OCI-LY1 (cell line): ENCODE data around the gene PRR5L.

Source experiments
- H2AFZ ChIP-seq: fragments of 200-600 bp; sonication (generic), shearing (Covaris generic); 2 replicates; pipeline ENCODE4 v1.6.0; 2014; ENCODE audit warnings: antibody characterized with exemption, mild to moderate bottlenecking, low read length
- H3F3A ChIP-seq: fragments of 200-600 bp; sonication (generic), shearing (Covaris generic); 2 replicates; pipeline ENCODE4 v1.6.0; 2014; ENCODE audit warnings: mild to moderate bottlenecking, antibody characterized with exemption, low read length, moderate library complexity; ENCODE audit not compliant: insufficient read depth
- H3K27ac ChIP-seq: fragments of 200-600 bp; sonication (generic); 2 replicates; pipeline ENCODE4 v1.5.1; 2014; ENCODE audit warnings: low read length, mixed run types, mild to moderate bottlenecking, low read depth; ENCODE audit not compliant: poor library complexity, severe bottlenecking
- H3K27me3 ChIP-seq: fragments of 200-600 bp; sonication (generic); 2 replicates; pipeline ENCODE4 v1.6.0; 2014; ENCODE audit warnings: antibody characterized with exemption, mild to moderate bottlenecking, low read length, moderate library complexity; ENCODE audit not compliant: insufficient read depth
- H3K36me3 ChIP-seq: fragments of 200-600 bp; sonication (generic); 2 replicates; pipeline ENCODE4 v1.6.1; 2014; ENCODE audit warnings: mild to moderate bottlenecking, antibody characterized with exemption, low read length, moderate library complexity, mixed read lengths; ENCODE audit not compliant: insufficient read depth
- H3K4me1 ChIP-seq: fragments of 200-600 bp; sonication (generic); 2 replicates; pipeline ENCODE4 v1.5.1; 2014; ENCODE audit warnings: mild to moderate bottlenecking, low read length, moderate library complexity; ENCODE audit not compliant: insufficient read depth, severe bottlenecking
- H3K4me2 ChIP-seq: fragments of 200-600 bp; sonication (generic), shearing (Covaris generic); 2 replicates; pipeline ENCODE4 v1.6.1; 2014; ENCODE audit warnings: low read length
- H3K4me3 ChIP-seq: fragments of 200-600 bp; sonication (generic); 2 replicates; pipeline ENCODE4 v1.5.1; 2014; ENCODE audit warnings: low read length, low read depth, mild to moderate bottlenecking, mixed read lengths; ENCODE audit not compliant: poor library complexity, severe bottlenecking
- H3K79me2 ChIP-seq: fragments of 200-600 bp; shearing (Covaris generic); 2 replicates; pipeline ENCODE4 v1.6.1; 2016; ENCODE audit warnings: mixed run types, low read length, mixed read lengths; ENCODE audit not compliant: insufficient read depth
- H3K9ac ChIP-seq: fragments of 200-600 bp; sonication (generic), shearing (Covaris generic); 2 replicates; pipeline ENCODE4 v1.6.1; 2014; ENCODE audit warnings: mild to moderate bottlenecking, low read length, mixed read lengths
- H3K9me2 ChIP-seq: fragments of 200-600 bp; sonication (generic), shearing (Covaris generic); 2 replicates; pipeline ENCODE4 v1.6.1; 2014; ENCODE audit warnings: low read depth, mild to moderate bottlenecking, low read length, mixed read lengths
- H3K9me3 ChIP-seq: fragments of 200-600 bp; shearing (Covaris generic); 2 replicates; pipeline ENCODE4 v1.6.1; 2014; ENCODE audit warnings: low read length, mixed read lengths
- H4K20me1 ChIP-seq: fragments of 200-600 bp; sonication (generic), shearing (Covaris generic); 2 replicates; pipeline ENCODE4 v1.6.0; 2016; ENCODE audit warnings: mild to moderate bottlenecking, low read length; ENCODE audit not compliant: insufficient read depth
- CTCF ChIP-seq: fragments of 200-600 bp; sonication (generic), shearing (Covaris generic); IDR thresholded peaks from 2 replicates; pipeline ENCODE4 v1.5.1; 2017; ENCODE audit warnings: mild to moderate bottlenecking, antibody characterized with exemption, low read length, moderate library complexity, mixed read lengths
- EZH2 ChIP-seq: fragments of 200-600 bp; sonication (generic), shearing (Covaris generic); IDR thresholded peaks from 2 replicates; pipeline ENCODE4 v1.8.0; 2017; ENCODE audit warnings: borderline replicate concordance, mixed run types, mild to moderate bottlenecking, antibody characterized with exemption, low read length, moderate library complexity, mixed read lengths

PRR5L gene

GRCh38 chr11:36365907-36366306 lies 69.8 kb downstream of the PRR5L start:
- H3K4me1 ChIP-seq = no peaks in the 10 kb centered on the region
- H3F3A ChIP-seq = no peaks in the 10 kb centered on the region
- no peak overlapping the region for H3K4me2 ChIP-seq
- H3K27me3 ChIP-seq = no peaks in the 10 kb centered on the region
- H3K36me3 ChIP-seq = no peaks in the 10 kb centered on the region
- no peak overlapping the region for H2AFZ ChIP-seq
- H3K9ac ChIP-seq = no peak overlapping the region
- no peak overlapping the region for H3K4me3 ChIP-seq
- no peak overlapping the region for H3K27ac ChIP-seq
- no peaks in the 10 kb centered on the region for H3K9me3 ChIP-seq
- no peaks in the 10 kb centered on the region for H3K9me2 ChIP-seq
- no peaks in the 10 kb centered on the region for H4K20me1 ChIP-seq
- TF ChIP-seq CTCF (no peak), EZH2 (no peak)
- H3K79me2 ChIP-seq = no peaks in the 10 kb centered on the region

DNA sequence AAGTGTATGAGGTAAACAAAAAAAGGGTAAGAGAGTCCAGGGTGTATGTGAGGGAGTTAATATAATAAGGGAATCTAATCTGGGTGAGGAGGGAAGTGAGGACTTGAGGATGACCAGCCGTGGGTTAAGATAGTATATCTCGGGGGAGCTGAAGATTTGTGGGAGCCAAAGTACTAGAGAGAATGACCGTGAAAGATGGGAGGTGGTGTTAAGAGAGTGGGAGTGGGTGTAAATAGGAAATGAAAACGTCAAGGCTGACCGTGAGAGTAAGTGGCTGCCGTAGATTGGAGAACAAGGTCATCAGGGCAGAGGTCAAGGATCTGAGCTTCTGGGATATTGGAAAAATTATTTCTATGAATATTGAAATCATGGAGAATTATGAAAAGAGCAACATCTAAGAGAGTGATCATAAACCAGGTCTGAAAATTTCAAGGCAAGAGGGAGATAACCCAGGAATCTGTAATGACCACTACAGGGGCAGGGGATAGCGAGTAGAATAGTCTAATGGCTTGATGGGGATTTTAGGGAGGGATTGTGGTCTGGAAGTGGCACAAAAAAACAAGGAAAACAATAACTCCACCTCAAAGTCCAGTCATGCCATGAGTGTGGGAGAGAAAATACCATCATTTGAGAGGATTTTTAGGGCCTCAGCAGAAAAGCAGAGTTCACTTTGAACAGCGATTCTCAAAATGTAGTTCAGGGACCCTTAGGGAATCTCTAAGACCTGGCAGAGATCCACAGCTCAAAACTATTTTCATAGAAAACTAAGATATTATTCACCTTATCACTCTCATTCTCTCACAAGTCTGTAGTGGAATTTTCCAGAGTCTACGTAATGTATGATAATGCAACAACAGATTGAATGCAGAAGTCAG lies 72.0 kb downstream of the PRR5L start:
- Histone ChIP-seq H3K9ac (no peak overlapping the region), H2AFZ (no peak overlapping the region), H3K79me2 (no peaks in the 10 kb centered on the region), H3F3A (no peaks in the 10 kb centered on the region), H3K9me3 (no peaks in the 10 kb centered on the region), H3K36me3 (no peaks in the 10 kb centered on the region), H3K4me1 (no peaks in the 10 kb centered on the region), H3K4me2 (no peak overlapping the region), H4K20me1 (no peaks in the 10 kb centered on the region), H3K9me2 (no peaks in the 10 kb centered on the region), H3K27me3 (peaks cover 6% of the 10 kb centered on the region; the same call in 1 of the 2 replicates), H3K4me3 (no peak overlapping the region), H3K27ac (no peak overlapping the region)
- TF ChIP-seq EZH2 (no peak), CTCF (no peak)

DNA sequence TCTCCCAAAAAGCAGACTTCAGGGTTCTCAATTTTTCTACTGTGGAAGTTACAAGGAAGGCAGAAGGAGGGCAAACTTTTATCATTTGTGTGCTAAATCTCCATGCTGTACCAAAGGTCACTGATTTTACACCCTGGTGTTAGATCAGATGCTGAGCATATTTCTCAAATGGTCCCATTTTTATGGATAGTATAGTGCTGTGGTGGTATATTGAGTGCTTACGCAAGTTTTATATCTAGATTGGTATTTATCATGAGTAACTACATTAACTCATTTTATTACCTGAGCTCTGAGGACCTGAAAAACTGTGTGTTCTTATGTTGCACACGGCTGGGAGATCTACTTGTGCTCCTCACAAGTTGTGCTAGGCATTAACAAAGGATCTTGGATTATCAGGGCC lies 75.1 kb downstream of the PRR5L start:
- no peaks in the 10 kb centered on the region for H3K36me3 ChIP-seq
- no peaks in the 10 kb centered on the region for H3K9me2 ChIP-seq
- H4K20me1 ChIP-seq = no peaks in the 10 kb centered on the region
- H3K9ac ChIP-seq = no peak overlapping the region
- TF ChIP-seq CTCF = no peak
- no peak for TF ChIP-seq EZH2
- H3K4me3 ChIP-seq = no peak overlapping the region
- H2AFZ ChIP-seq = no peak overlapping the region
- no peaks in the 10 kb centered on the region for H3F3A ChIP-seq
- H3K79me2 ChIP-seq = no peaks in the 10 kb centered on the region
- H3K27ac ChIP-seq = no peak overlapping the region
- H3K4me2 ChIP-seq = no peak overlapping the region
- H3K4me1 ChIP-seq = no peaks in the 10 kb centered on the region
- peaks cover 6% of the 10 kb centered on the region; the same call in 1 of the 2 replicates for H3K27me3 ChIP-seq
- no peaks in the 10 kb centered on the region for H3K9me3 ChIP-seq
